Pancreas (tissue), 10 donors: Measurements from ENCODE around the gene CHPF. TPM values are rescaled to one million over a fixed set of nuclear protein-coding genes. Genes with fewer than 3 reads are reported as not detected.

ENCODE experiments used
- ATAC-seq, 4 donors: fragments of 200-7000 bp; cut with Tn5 transposase; one replicate each; pipeline versions ENCODE4 v1.8.0 to v1.9.1; 2020; ENCODE audit warnings: mild to moderate bottlenecking in 4 of 4, moderate library complexity in 4 of 4
- DNase-seq, 6 donors: peaks; one replicate each; pipeline ENCODE4 v3.0.0-alpha.2; 2020
- FAIRE-seq: peaks from 2 replicates; lab custom pipeline; 2012; peaks lifted over from hg19 to GRCh38; lab: Jason Lieb, UNC
- H3K27ac ChIP-seq, 4 donors: fragments of 200-600 bp; sonication (generic); 1 replicate in 3 of 4; 2 replicates in 1 of 4; pipeline versions ENCODE4 v1.5.0 to v1.8.0; 2020
- H3K27me3 ChIP-seq, 4 donors: fragments of 200-600 bp; one replicate each; pipeline ENCODE4 v1.8.0; 2021
- H3K36me3 ChIP-seq, 3 donors: fragments of 200-600 bp; sonication (generic) in 1 of 3; one replicate each; pipeline versions ENCODE4 v1.5.0 to v1.8.0; 2020 to 2021
- H3K4me1 ChIP-seq, 3 donors: fragments of 200-600 bp; one replicate each; pipeline ENCODE4 v1.8.0; 2021
- H3K4me3 ChIP-seq, 4 donors: fragments of 200-600 bp; sonication (generic) in 2 of 4; one replicate each; pipeline versions ENCODE4 v1.5.0 to v1.8.0; 2020 to 2021
- H3K9me3 ChIP-seq, 4 donors: fragments of 200-600 bp; one replicate each; pipeline ENCODE4 v1.8.0; 2021
- WGBS, 2 donors: extraction: QIAGEN DNeasy Blood & Tissue Kit; methylation state at CpG; one replicate each; pipeline ENCODE4 v1.1.7; 2013; 5-methylcytosine and 5-hydroxymethylcytosine counted together
- intact Hi-C, 3 donors: fragments of 100-400 bp; cut with DNase I; formaldehyde crosslinking; loops; one replicate each; pipeline versions ENCODE4 v1.11.1 to v1.14.2; 2022
- polyA plus RNA-seq, 2 donors: library from polyadenylated mRNA; stranded (reverse); fragments of 200-250 nt; gene quantifications; one replicate each; pipeline ENCODE4 v1.2.3, GENCODE V29; 2013
- total RNA-seq, 6 donors: library from RNA; stranded (reverse); fragmentation: NEBNext Ultra II Directional in 4 of 6; extraction: Animal tissue kit (Norgen Biotek cat#: 25700) in 4 of 6; gene quantifications; one replicate each; pipeline versions ENCODE4 v1.2.1 to v1.2.4, GENCODE V29; 2021 to 2023
- TF ChIP-seq, protein P1 (sequence below), 4 donors: fragments of 200-600 bp; sonication (generic) in 3 of 4; IDR thresholded peaks; one replicate each; pipeline versions ENCODE4 v1.5.0 to v1.8.0; 2021; ENCODE audit warnings: antibody characterized with exemption in 4 of 4
- donor health status: healthy with polysubstance abuse.
- donor health status: DM: no; HTN: no; CAD: no; lungs with moderate emphysema.
- donor health status: DM: no; HTN: no; CAD: no.
- donor health status: control.
- donor health status: control.
- donor health status: Bipolar disorder and iron deficiency.
- donor health status: DM: yes; HTN: yes; CAD: no.
- donor health status: DM: no; HTN: no; CAD: no.
- donor health status: DM: no; HTN: no; CAD: no.
- donor health status: DM: yes; HTN: yes; CAD: no.

The CHPF gene
- total and polyA plus RNA-seq, 8 donors: 55.1 to 105 (median 68.5) TPM

DNA sequence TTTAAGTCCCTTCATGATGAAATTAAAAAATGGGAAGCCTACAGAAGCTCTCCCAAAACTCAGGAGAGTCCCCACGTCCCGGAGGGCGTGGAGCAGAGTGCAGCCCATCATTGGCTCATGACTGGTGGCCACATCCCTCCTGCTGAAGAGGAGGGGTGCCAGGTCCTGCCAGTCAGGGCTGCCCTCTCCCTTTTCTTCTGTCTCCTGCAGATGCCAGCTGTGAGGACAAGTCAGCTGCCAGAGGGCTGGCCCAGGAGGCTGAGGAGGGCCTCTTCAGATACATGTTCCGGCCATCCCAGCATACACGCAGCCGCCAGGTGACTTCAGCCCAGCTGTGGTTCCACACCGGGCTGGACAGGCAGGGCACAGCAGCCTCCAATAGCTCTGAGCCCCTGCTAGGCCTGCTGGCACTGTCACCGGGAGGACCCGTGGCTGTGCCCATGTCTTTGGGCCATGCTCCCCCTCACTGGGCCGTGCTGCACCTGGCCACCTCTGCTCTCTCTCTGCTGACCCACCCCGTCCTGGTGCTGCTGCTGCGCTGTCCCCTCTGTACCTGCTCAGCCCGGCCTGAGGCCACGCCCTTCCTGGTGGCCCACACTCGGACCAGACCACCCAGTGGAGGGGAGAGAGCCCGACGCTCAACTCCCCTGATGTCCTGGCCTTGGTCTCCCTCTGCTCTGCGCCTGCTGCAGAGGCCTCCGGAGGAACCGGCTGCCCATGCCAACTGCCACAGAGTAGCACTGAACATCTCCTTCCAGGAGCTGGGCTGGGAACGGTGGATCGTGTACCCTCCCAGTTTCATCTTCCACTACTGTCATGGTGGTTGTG is 31.1 kb upstream of the CHPF start:
- H3K27ac ChIP-seq: no peak overlapping the region
- intact Hi-C loops: no loop called here

DNA sequence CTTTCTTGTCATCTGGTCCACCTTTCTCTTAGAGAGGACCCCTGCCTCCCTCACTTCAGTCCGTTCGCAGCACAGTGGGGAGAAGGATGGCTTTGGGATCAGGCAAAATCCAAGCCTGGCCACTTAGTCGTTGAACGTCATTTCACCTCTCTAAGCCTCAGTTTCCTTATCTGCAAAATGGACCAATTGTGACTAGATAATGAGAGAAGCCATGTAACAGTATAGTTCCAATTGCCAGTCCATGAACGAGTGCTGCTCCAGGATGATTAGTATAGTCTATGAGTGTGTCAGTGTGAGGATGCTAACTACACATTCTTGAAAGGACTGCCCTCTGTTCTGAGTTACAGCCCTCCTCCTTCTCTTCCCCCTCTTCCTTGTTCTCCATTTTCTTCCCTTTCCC is 29.6 kb upstream of the CHPF start:
- Histone ChIP-seq H3K27ac (no peak overlapping the region), H3K4me1 (peaks cover 4 to 10% (median 8%) of the 10 kb centered on the region in 3 donors), H3K9me3 (no peaks in the 10 kb centered on the region), H3K4me3 (no peak overlapping the region), H3K36me3 (no peaks in the 10 kb centered on the region), H3K27me3 (no peaks in the 10 kb centered on the region)
- intact Hi-C loops: no loop called here
- 74 to 75% methylated on average over 5 of the region's 5 CpGs for WGBS, 2 donors
- ATAC-seq (no peak), DNase-seq (no peak), FAIRE-seq (no peak)
- TF ChIP-seq, protein P1, sequence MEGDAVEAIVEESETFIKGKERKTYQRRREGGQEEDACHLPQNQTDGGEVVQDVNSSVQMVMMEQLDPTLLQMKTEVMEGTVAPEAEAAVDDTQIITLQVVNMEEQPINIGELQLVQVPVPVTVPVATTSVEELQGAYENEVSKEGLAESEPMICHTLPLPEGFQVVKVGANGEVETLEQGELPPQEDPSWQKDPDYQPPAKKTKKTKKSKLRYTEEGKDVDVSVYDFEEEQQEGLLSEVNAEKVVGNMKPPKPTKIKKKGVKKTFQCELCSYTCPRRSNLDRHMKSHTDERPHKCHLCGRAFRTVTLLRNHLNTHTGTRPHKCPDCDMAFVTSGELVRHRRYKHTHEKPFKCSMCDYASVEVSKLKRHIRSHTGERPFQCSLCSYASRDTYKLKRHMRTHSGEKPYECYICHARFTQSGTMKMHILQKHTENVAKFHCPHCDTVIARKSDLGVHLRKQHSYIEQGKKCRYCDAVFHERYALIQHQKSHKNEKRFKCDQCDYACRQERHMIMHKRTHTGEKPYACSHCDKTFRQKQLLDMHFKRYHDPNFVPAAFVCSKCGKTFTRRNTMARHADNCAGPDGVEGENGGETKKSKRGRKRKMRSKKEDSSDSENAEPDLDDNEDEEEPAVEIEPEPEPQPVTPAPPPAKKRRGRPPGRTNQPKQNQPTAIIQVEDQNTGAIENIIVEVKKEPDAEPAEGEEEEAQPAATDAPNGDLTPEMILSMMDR (IDR thresholded peaks at IDR 0.05): no peak

More for the DNA sequence above, 31.1 kb upstream of the CHPF start:
- no peak for FAIRE-seq
- Histone ChIP-seq H3K27me3 (no peaks in the 10 kb centered on the region), H3K9me3 (no peaks in the 10 kb centered on the region), H3K4me1 (peaks cover 4 to 10% (median 4%) of the 10 kb centered on the region in 3 donors), H3K4me3 (no peak overlapping the region), H3K36me3 (no peaks in the 10 kb centered on the region)
- ATAC-seq: no peak
- WGBS, 2 donors: 90 to 92% methylated on average over 22 of the region's 22 CpGs
- DNase-seq: peak in 2 of 6 donors; percentile 11 to 72
- TF ChIP-seq, protein P1 (IDR thresholded peaks at IDR 0.05): no peak

DNA sequence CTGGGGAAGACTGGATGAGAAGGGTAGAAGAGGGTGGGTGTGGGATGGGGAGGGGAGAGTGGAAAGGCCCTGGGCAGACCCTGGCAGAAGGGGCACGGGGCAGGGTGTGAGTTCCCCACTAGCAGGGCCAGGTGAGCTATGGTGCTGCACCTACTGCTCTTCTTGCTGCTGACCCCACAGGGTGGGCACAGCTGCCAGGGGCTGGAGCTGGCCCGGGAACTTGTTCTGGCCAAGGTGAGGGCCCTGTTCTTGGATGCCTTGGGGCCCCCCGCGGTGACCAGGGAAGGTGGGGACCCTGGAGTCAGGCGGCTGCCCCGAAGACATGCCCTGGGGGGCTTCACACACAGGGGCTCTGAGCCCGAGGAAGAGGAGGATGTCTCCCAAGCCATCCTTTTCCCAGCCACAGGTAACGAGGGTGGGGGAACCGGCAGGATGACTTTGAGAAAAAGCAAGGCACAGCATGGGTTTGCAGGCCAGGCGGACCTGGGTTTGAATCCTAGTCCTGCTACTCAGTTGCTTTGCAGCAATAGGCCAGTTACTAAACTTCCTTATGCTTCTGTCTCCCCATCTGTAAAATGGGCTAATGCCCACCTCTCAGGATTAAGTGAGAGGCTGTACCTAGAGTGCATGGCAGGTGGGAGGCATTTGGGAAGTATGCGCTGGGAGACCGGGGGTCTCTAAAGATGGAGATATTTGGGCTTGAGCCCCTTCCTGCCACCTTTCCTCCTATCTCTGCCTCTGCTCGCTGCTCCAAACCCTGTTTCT is 28.8 kb upstream of the CHPF start, which contains the start of gene INHA:
Gene INHA, plus strand, starts transcription at position 74 of the 765 bp plus-strand sequence. Its CDS starts 65 bp downstream, at position 139.
- FAIRE-seq (no peak), DNase-seq (peak in 1 of 6 donors; percentile 77)
- intact Hi-C loops: no loop called here

DNA sequence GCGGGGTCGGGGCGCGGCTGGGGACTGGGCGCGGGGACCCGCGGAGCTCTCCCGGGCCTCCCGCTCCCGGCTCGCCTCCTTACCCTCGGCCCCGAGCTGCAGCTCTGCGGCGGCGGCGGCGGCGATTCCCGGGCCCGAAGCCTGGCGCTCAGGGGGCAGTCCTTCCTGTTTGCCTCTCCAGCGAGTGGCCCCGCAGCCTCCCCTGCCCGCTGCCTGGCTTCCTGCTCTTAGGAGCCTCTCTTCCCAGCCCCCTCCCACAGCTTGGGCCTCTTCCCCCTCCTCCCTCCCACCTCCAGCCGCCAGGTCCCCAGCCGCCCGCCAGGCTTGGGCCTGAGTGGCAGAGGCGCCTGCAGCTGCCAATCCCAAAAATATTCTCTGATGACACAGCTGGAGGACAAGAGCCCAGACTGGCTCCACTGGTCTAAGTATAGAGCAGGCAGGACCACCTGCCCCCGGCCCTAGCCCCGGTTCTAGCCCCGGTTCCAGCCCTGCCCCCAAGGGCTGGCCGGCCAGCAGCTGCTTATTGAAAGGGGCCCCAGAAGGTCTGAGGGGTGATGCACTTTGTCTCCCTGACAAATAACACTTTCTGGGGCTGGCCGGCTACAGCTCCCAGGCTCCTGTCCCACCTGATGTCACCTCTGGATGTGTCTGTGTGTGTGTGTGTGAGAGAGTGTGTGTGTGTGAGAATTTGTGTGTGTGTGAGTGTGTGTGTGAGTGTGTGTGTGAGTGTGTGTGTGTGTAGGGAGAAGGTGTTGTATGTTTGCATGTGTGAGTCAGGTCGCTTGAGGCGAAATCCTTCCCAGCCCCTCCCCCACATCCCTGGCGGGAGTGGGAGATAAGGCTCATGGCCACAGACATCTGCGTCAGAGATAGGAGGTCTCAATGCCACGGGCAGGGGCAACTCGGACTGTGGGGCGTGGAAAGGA is 28.0 kb upstream of the CHPF start, which contains the start of gene OBSL1:
Gene OBSL1, minus strand, starts transcription at position 229 of the 926 bp plus-strand sequence. CDS start 307 bp downstream, outside the sequence.
- 2 to 4% methylated on average over 18 to 42 of the region's 42 CpGs for WGBS, 2 donors

More for the DNA sequence above, 28.8 kb upstream of the CHPF start, which contains the start of gene INHA:
- TF ChIP-seq, protein P1 (IDR thresholded peaks at IDR 0.05): no peak
- H3K36me3 ChIP-seq: peaks cover 0 to 1% (median 0%) of the 10 kb centered on the region in 3 donors
- peak within 1 kb of the TSS; percentile 63 to 96 (median 82) for H3K4me3 ChIP-seq
- H3K27ac ChIP-seq: peak within 1 kb of the TSS; percentile 79 to 83 (median 81)
- ATAC-seq: no peak
- WGBS, 2 donors: 68 to 71% methylated on average over 13 of the region's 13 CpGs
- no peaks in the 10 kb centered on the region for H3K9me3 ChIP-seq
- H3K27me3 ChIP-seq: no peaks in the 10 kb centered on the region
- peaks cover 4 to 10% (median 8%) of the 10 kb centered on the region in 3 donors for H3K4me1 ChIP-seq

More for the DNA sequence above, 28.0 kb upstream of the CHPF start, which contains the start of gene OBSL1:
- peak; percentile 76 to 83 (median 81) for ATAC-seq
- Histone ChIP-seq H3K27ac (peak within 1 kb of the TSS; percentile 79 to 83 (median 81)), H3K27me3 (no peaks in the 10 kb centered on the region), H3K4me1 (peaks cover 4 to 10% (median 8%) of the 10 kb centered on the region in 3 donors), H3K4me3 (peak within 1 kb of the TSS; percentile 63 to 96 (median 82)), H3K9me3 (no peaks in the 10 kb centered on the region), H3K36me3 (peaks cover 0 to 9% (median 0%) of the 10 kb centered on the region in 3 donors)
- intact Hi-C loops: no loop called here
- no peak for FAIRE-seq
- TF ChIP-seq, protein P1 (IDR thresholded peaks at IDR 0.05): no peak
- peak; percentile 86 to 94 (median 93) for DNase-seq
